ENCODE data around the gene MPO. TPM values are rescaled to one million over a fixed set of nuclear protein-coding genes. Genes with fewer than 3 reads are reported as not detected.
A peak's percentile ranks its signal among the peaks of the same experiment; 100 is the strongest.

Gene MPO
- total and polyA plus RNA-seq, 9 of the 15 experiments (the other 6 are each of a cell fraction or from before 2014, with no cell fraction given): 0.04 to 0.47 (median 0.39) TPM; not detected in 6

GRCh38 chr17:58277107-58277801 lies 3.5 kb downstream of the MPO start:
- BruUV-seq (replicated peaks): no TSS peak
- Histone ChIP-seq H4K20me1 (replicated peaks; ENCODE audit: control insufficient read depth, insufficient read depth, low read length) (peaks cover 2% of the 10 kb centered on the region; the same call in 1 of the 2 replicates), H3K27me3 (ENCODE audit: control insufficient read depth in 2 of 2, insufficient read depth in 2 of 2, low read length in 2 of 2) (peaks cover 30 to 78% of the 10 kb centered on the region in 2 experiments; a peak in 4 of 5 replicates), H3K4me3 (no peak overlapping the region), H3K9me3 (replicated peaks; ENCODE audit: control insufficient read depth, insufficient read depth, low read depth, low read length) (no peaks in the 10 kb centered on the region), H3K9ac (ENCODE audit: insufficient read depth in 1 of 2, low read depth in 2 of 2, low read length in 2 of 2) (no peak overlapping the region), H3K79me2 (ENCODE audit: control insufficient read depth, insufficient read depth, low read length) (no peaks in the 10 kb centered on the region), H2AFZ (ENCODE audit: low read depth, low read length) (peak overlapping the region; percentile 76; the same call in 1 of the 2 replicates), H3K4me2 (ENCODE audit: insufficient read depth, low read length) (0 out of 2 replicates have a peak overlapping the region, but pooled peaks have one; percentile 3), H3K9me1 (ENCODE audit: control insufficient read depth, insufficient read depth, low read length) (no peaks in the 10 kb centered on the region), H3K36me3 (ENCODE audit: control insufficient read depth, insufficient read depth, low read length) (no peaks in the 10 kb centered on the region), H3K4me1 (replicated peaks in 1 of 2; ENCODE audit: control insufficient read depth in 2 of 2, insufficient read depth in 2 of 2, low read length in 2 of 2) (peaks cover 5 to 21% of the 10 kb centered on the region in 2 experiments; a peak in 3 of 5 replicates), H3K27ac (ENCODE audit: extremely low read depth, low read depth, low read length) (no peak overlapping the region)
- ATAC-seq (peak; percentile 71), FAIRE-seq (peak; percentile 49), DNase-seq (ENCODE audit: extremely low read depth in 1 of 4, low spot score in 3 of 4) (peak; percentile 63 to 69 (median 64))
- ChIA-PET CTCF (ENCODE audit: low intra/inter-chr PET ratio) (interaction anchor here (0.6 kb wide), 1 partner anchor 168 kb away, joined by 3 read pairs; no protein-coding TSS in a partner anchor), POLR2A (interaction anchor here (0.7 to 1.0 kb wide), 2 partner anchors 49 to 55 kb away, joined by 3 read pairs; no protein-coding TSS in a partner anchor)
- WGBS (ENCODE audit: insufficient coverage, low coverage, missing lambda C conversion rate): 2% methylated on average over 5 of the region's 5 CpGs
- in situ Hi-C loops (cut with MboI) (loop anchor here (25.0 kb wide), 1 partner anchor 735 kb away; no protein-coding TSS in a partner anchor), intact Hi-C loops (cut with micrococcal nuclease) (loop anchor here (1.0 kb wide), 1 partner anchor 170 kb away; no protein-coding TSS in a partner anchor)
- TF ChIP-seq RFX1 (IDR thresholded peaks at IDR 0.05) (peak; percentile 63; the same call in 1 of the 2 replicates), CHCHD3 (CRISPR knock-in tag; IDR thresholded peaks at IDR 0.05) (no peak), REST (IDR thresholded peaks at IDR 0.05; ENCODE audit: borderline replicate concordance) (peak; percentile 31; the same call in 1 of the 2 replicates), REST (CRISPR knock-in tag; IDR thresholded peaks at IDR 0.05; ENCODE audit: low read depth) (no peak), UBTF (IDR thresholded peaks at IDR 0.05; ENCODE audit: borderline replicate concordance in 1 of 2, low read depth in 2 of 2, low read length in 2 of 2) (no peak), ZNF282 (CRISPR knock-in tag; IDR thresholded peaks at IDR 0.05) (no peak), ZNF224 (CRISPR knock-in tag; IDR thresholded peaks at IDR 0.05) (no peak), LCOR (CRISPR knock-in tag; IDR thresholded peaks at IDR 0.05) (0 out of 2 replicates have a peak, but pooled peaks have one; percentile 64), HDAC8 (tag; IDR thresholded peaks at IDR 0.05) (no peak), NRF1 (conservative IDR thresholded peaks at IDR 0.05 in 1 of 2, IDR thresholded peaks at IDR 0.05 in 1 of 2) (peak; percentile 65 to 68)
